SW 1271 (cell line): ENCODE data around the gene PLA2R1.

ENCODE experiments used
- DNase-seq, 2 experiments: peaks; one replicate each; lab custom pipeline; 2025; lab: John Stamatoyannopoulos, UW

Gene PLA2R1

GRCh38 chr2:160033732-160034392 lies 28.6 kb downstream of the PLA2R1 start:
- DNase-seq, result no peak

GRCh38 chr2:160029270-160029628 lies 33.2 kb downstream of the PLA2R1 start:
- no peak for DNase-seq

GRCh38 chr2:160028431-160029269 lies 33.8 kb downstream of the PLA2R1 start:
- DNase-seq, result no peak

- DNase-seq, result no peak
These were observed 40.3 kb downstream of the PLA2R1 start for GRCh38 chr2:160022162-160022561.

GRCh38 chr2:160019374-160020090 lies 42.9 kb downstream of the PLA2R1 start:
- DNase-seq, result no peak

- no peak for DNase-seq
These were observed 46.7 kb downstream of the PLA2R1 start for GRCh38 chr2:160015746-160016145.

- no peak for DNase-seq
These were observed 48.2 kb downstream of the PLA2R1 start for GRCh38 chr2:160014227-160014626.

GRCh38 chr2:160010361-160011145 lies 51.9 kb downstream of the PLA2R1 start:
- DNase-seq, result no peak

GRCh38 chr2:160007111-160007510 lies 55.3 kb downstream of the PLA2R1 start:
- DNase-seq, result no peak

GRCh38 chr2:160006475-160006874 lies 55.9 kb downstream of the PLA2R1 start:
- no peak for DNase-seq

GRCh38 chr2:160005908-160006307 lies 56.5 kb downstream of the PLA2R1 start:
- DNase-seq, result no peak

- DNase-seq, result no peak
These were observed 56.9 kb downstream of the PLA2R1 start for GRCh38 chr2:160005476-160005875.

GRCh38 chr2:159998961-159999360 lies 63.5 kb downstream of the PLA2R1 start:
- no peak for DNase-seq

GRCh38 chr2:159998243-159998642 lies 64.2 kb downstream of the PLA2R1 start:
- no peak for DNase-seq

- no peak for DNase-seq
These were observed 65.4 kb downstream of the PLA2R1 start for GRCh38 chr2:159996792-159997546.

- DNase-seq, result no peak
These were observed 67.4 kb downstream of the PLA2R1 start for GRCh38 chr2:159995038-159995437.

GRCh38 chr2:159989249-159989648 lies 73.2 kb downstream of the PLA2R1 start:
- DNase-seq, result no peak

- DNase-seq, result no peak
These were observed 73.9 kb downstream of the PLA2R1 start for GRCh38 chr2:159988412-159988970.

GRCh38 chr2:159987181-159987580 lies 75.2 kb downstream of the PLA2R1 start:
- DNase-seq, result no peak

GRCh38 chr2:159985656-159986055 lies 76.8 kb downstream of the PLA2R1 start:
- DNase-seq, result no peak

GRCh38 chr2:159984034-159984433 lies 78.4 kb downstream of the PLA2R1 start:
- DNase-seq, result no peak
